H1 (cell line): ENCODE data around the gene OBSCN. TPM values are rescaled to one million over a fixed set of nuclear protein-coding genes. Genes with fewer than 3 reads are reported as not detected.

Experiments used
- CTCF ChIA-PET: fragments of 300-600 bp; sonication (Branson Sonifier 250); formaldehyde crosslinking; loops from one replicate; lab custom pipeline; 2021; ENCODE audit not compliant: partially characterized antibody; lab: Charles Lee
- POLR2A ChIA-PET: fragments of 300-600 bp; sonication (Branson Sonifier 250); formaldehyde crosslinking; loops from one replicate; lab custom pipeline; 2021; ENCODE audit warnings: inconsistent platforms; ENCODE audit not compliant: partially characterized antibody; lab: Charles Lee
- DNase-seq, 2 experiments: peaks; one replicate each; pipeline versions ENCODE4 v3.0.0 to v3.0.0-alpha.2; 2010 to 2022; ENCODE audit warnings: low spot score in 2 of 2, low read depth in 1 of 2, mixed read lengths in 1 of 2
- FAIRE-seq: peaks from 2 replicates; lab custom pipeline; 2011; peaks lifted over from hg19 to GRCh38; lab: Jason Lieb, UNC
- H2AFZ ChIP-seq: 2 replicates; pipeline ENCODE4 v1.8.1; 2012; ENCODE audit warnings: low read length, inconsistent platforms
- H2AK5ac ChIP-seq: 2 replicates; pipeline ENCODE4 v1.6.1; 2013; ENCODE audit warnings: low read depth, low read length
- H2BK120ac ChIP-seq: replicated peaks from 2 replicates; pipeline ENCODE3; 2013; ENCODE audit warnings: low read depth, low read length, inconsistent platforms
- H2BK12ac ChIP-seq: 2 replicates; pipeline ENCODE4 v1.6.1; 2013; ENCODE audit warnings: low read depth, low read length
- H2BK15ac ChIP-seq: 2 replicates; pipeline ENCODE4 v1.6.1; 2013; ENCODE audit warnings: low read length
- H2BK20ac ChIP-seq: 2 replicates; pipeline ENCODE4 v1.6.1; 2013; ENCODE audit warnings: low read length
- H2BK5ac ChIP-seq: 2 replicates; pipeline ENCODE4 v1.6.1; 2013; ENCODE audit warnings: low read depth, low read length
- H3K14ac ChIP-seq: 2 replicates; pipeline ENCODE4 v1.6.1; 2013; ENCODE audit warnings: inconsistent platforms; ENCODE audit not compliant: insufficient read length
- H3K18ac ChIP-seq: 2 replicates; pipeline ENCODE4 v1.6.1; 2013; ENCODE audit warnings: low read length; ENCODE audit errors: extremely low read depth
- H3K23ac ChIP-seq: 2 replicates; pipeline ENCODE4 v1.6.1; 2013; ENCODE audit warnings: inconsistent platforms; ENCODE audit not compliant: insufficient read length
- H3K23me2 ChIP-seq: 2 replicates; pipeline ENCODE4 v1.6.1; 2013; ENCODE audit warnings: low read depth, low read length
- H3K27ac ChIP-seq: 2 replicates; pipeline ENCODE4 v1.6.1; 2011; ENCODE audit warnings: low read depth, low read length, inconsistent platforms
- H3K27me3 ChIP-seq, 4 experiments: replicated peaks in 1 of 4; 1 replicate in 1 of 4; 2 replicates in 3 of 4; pipeline versions ENCODE4 v1.6.1 to v1.8.1; 2011 to 2013; ENCODE audit warnings: low read length in 3 of 4, mild to moderate bottlenecking in 3 of 4, inconsistent platforms in 2 of 4, mixed read lengths in 2 of 4, moderate library complexity in 1 of 4; ENCODE audit not compliant: control insufficient read depth in 3 of 4, insufficient read depth in 3 of 4; ENCODE audit errors: extremely low read depth in 1 of 4
- H3K36me3 ChIP-seq, 4 experiments: 2 replicates each; pipeline versions ENCODE4 v1.6.1 to v1.8.1; 2011 to 2013; ENCODE audit warnings: mild to moderate bottlenecking in 4 of 4, low read length in 3 of 4, moderate library complexity in 2 of 4, control low read depth in 1 of 4, inconsistent platforms in 1 of 4; ENCODE audit not compliant: insufficient read depth in 4 of 4, control insufficient read depth in 2 of 4
- H3K4ac ChIP-seq: replicated peaks from 2 replicates; pipeline ENCODE3; 2013; ENCODE audit warnings: low read length, low read depth, mixed read lengths, inconsistent platforms; ENCODE audit not compliant: insufficient read length
- H3K4me1 ChIP-seq, 4 experiments: replicated peaks in 1 of 4; 1 replicate in 1 of 4; 2 replicates in 3 of 4; pipeline versions ENCODE4 v1.6.1 to v1.8.1; 2011 to 2013; ENCODE audit warnings: low read length in 3 of 4, inconsistent platforms in 2 of 4, mixed read lengths in 1 of 4; ENCODE audit not compliant: insufficient read depth in 4 of 4, control insufficient read depth in 3 of 4
- H3K4me2 ChIP-seq, 2 experiments: 2 replicates each; pipeline versions ENCODE4 v1.6.1 to v1.8.1; 2011 to 2013; ENCODE audit warnings: low read depth in 2 of 2, low read length in 2 of 2, control low read depth in 1 of 2, inconsistent platforms in 1 of 2, mild to moderate bottlenecking in 1 of 2; ENCODE audit not compliant: insufficient read depth in 1 of 2
- H3K4me3 ChIP-seq, 4 experiments: fragments of 200-600, 300-600 bp in 1 of 4; sonication (generic), shearing (Covaris generic), sonication (Bioruptor Twin) in 1 of 4; 2 replicates each; pipeline versions ENCODE4 v1.5.1 to v1.8.1; 2011 to 2016; ENCODE audit warnings: low read length in 4 of 4, low read depth in 3 of 4, control low read depth in 2 of 4, inconsistent platforms in 2 of 4, mild to moderate bottlenecking in 2 of 4, mixed read lengths in 1 of 4, moderate library complexity in 1 of 4; ENCODE audit not compliant: insufficient read depth in 2 of 4; ENCODE audit errors: extremely low read depth in 1 of 4
- H3K56ac ChIP-seq: replicated peaks from 2 replicates; pipeline ENCODE3; 2013; ENCODE audit warnings: low read depth, mild to moderate bottlenecking, mixed read lengths, low read length, inconsistent platforms; ENCODE audit not compliant: insufficient read length
- H3K79me1 ChIP-seq: 2 replicates; pipeline ENCODE4 v1.6.1; 2013; ENCODE audit warnings: low read depth, low read length, control low read depth
- H3K79me2 ChIP-seq, 2 experiments: 2 replicates each; pipeline versions ENCODE4 v1.6.1 to v1.8.1; 2012 to 2013; ENCODE audit warnings: low read length in 2 of 2, mild to moderate bottlenecking in 2 of 2, inconsistent platforms in 1 of 2; ENCODE audit not compliant: insufficient read depth in 2 of 2, control insufficient read depth in 1 of 2
- H3K9ac ChIP-seq, 4 experiments: replicated peaks in 1 of 4; 1 replicate in 1 of 4; 2 replicates in 3 of 4; pipeline versions ENCODE4 v1.6.1 to v1.8.1; 2011 to 2013; ENCODE audit warnings: low read depth in 3 of 4, low read length in 3 of 4, control low read depth in 2 of 4, mild to moderate bottlenecking in 2 of 4, moderate library complexity in 2 of 4, inconsistent platforms in 1 of 4; ENCODE audit errors: extremely low read depth in 1 of 4
- H3K9me3 ChIP-seq, 2 experiments: 2 replicates each; pipeline versions ENCODE4 v1.6.1 to v1.8.1; 2012 to 2013; ENCODE audit warnings: mild to moderate bottlenecking in 2 of 2, moderate library complexity in 2 of 2, control low read depth in 1 of 2, inconsistent platforms in 1 of 2, low read depth in 1 of 2, low read length in 1 of 2, mixed read lengths in 1 of 2; ENCODE audit not compliant: insufficient read depth in 2 of 2
- H4K20me1 ChIP-seq, 2 experiments: replicated peaks in 1 of 2; 2 replicates each; pipeline versions ENCODE3 to v1.8.1; 2011 to 2013; ENCODE audit warnings: inconsistent platforms in 2 of 2, low read length in 2 of 2, mild to moderate bottlenecking in 1 of 2; ENCODE audit not compliant: insufficient read depth in 2 of 2, control insufficient read depth in 1 of 2
- H4K5ac ChIP-seq: 2 replicates; pipeline ENCODE4 v1.6.1; 2013; ENCODE audit warnings: low read length, low read depth, mixed read lengths, inconsistent platforms; ENCODE audit not compliant: insufficient read length
- H4K8ac ChIP-seq: 2 replicates; pipeline ENCODE4 v1.8.0; 2013; ENCODE audit warnings: mild to moderate bottlenecking, moderate library complexity, low read length, inconsistent platforms; ENCODE audit not compliant: insufficient read depth; ENCODE audit errors: extremely low read depth
- H4K91ac ChIP-seq: replicated peaks from 2 replicates; pipeline ENCODE3; 2013; ENCODE audit warnings: low read length, mixed read lengths, inconsistent platforms; ENCODE audit not compliant: insufficient read length
- CHD1 ChIP-seq: IDR thresholded peaks from 2 replicates; pipeline ENCODE4 v1.6.1; 2012; ENCODE audit warnings: low read depth, low read length, improper control_type of control experiment
- CREB1 ChIP-seq: IDR thresholded peaks from 2 replicates; pipeline ENCODE4 v1.6.1; 2012; ENCODE audit warnings: inconsistent platforms
- HDAC6 ChIP-seq: IDR thresholded peaks from one replicate; pipeline ENCODE4 v1.7.1; 2012; ENCODE audit warnings: low read depth, mild to moderate bottlenecking, inconsistent platforms, low read length, moderate library complexity
- NANOG ChIP-seq: IDR thresholded peaks from 2 replicates; pipeline ENCODE4 v1.6.1; 2011; ENCODE audit warnings: low read length, low read depth, mild to moderate bottlenecking, inconsistent platforms; ENCODE audit not compliant: insufficient read depth, poor library complexity, severe bottlenecking
- POU5F1 ChIP-seq: IDR thresholded peaks from 2 replicates; pipeline ENCODE4 v1.6.1; 2011; ENCODE audit warnings: low read depth, mild to moderate bottlenecking, low read length, moderate library complexity
- SP1 ChIP-seq: IDR thresholded peaks from 2 replicates; pipeline ENCODE4 v1.6.1; 2011; ENCODE audit warnings: low read depth, low read length
- SP4 ChIP-seq: IDR thresholded peaks from 2 replicates; pipeline ENCODE4 v1.6.1; 2012; ENCODE audit warnings: low read length, inconsistent platforms
- SUZ12 ChIP-seq: fragments of 200-600 bp; sonication (generic); IDR thresholded peaks from 2 replicates; pipeline ENCODE4 v1.6.1; 2012; ENCODE audit warnings: mild to moderate bottlenecking, inconsistent platforms, low read length, moderate library complexity, mixed read lengths
- YY1 ChIP-seq: IDR thresholded peaks from 2 replicates; pipeline ENCODE4 v1.6.1; 2011; ENCODE audit warnings: low read depth, mild to moderate bottlenecking, low read length
- WGBS, 2 experiments: shearing (Covaris generic) in 1 of 2; methylation state at CpG; one replicate each; pipeline versions ENCODE4 v1.1.6 to v1.1.7; 2013 to 2015; ENCODE audit warnings: low lambda C conversion rate in 2 of 2, mixed read lengths in 2 of 2, inconsistent platforms in 1 of 2, low coverage in 1 of 2, missing lambda C conversion rate in 1 of 2; ENCODE audit not compliant: insufficient replicate concordance in 2 of 2, insufficient coverage in 1 of 2, insufficient read length in 1 of 2; ENCODE audit errors: extremely low coverage in 1 of 2, missing lambda C conversion rate in 1 of 2; 5-methylcytosine and 5-hydroxymethylcytosine counted together
- polyA plus RNA-seq, 7 experiments: library from polyadenylated mRNA; depleted of rRNA in 3 of 7; stranded (reverse) in 5 of 7; unstranded in 2 of 7; fragments of >200 nt in 5 of 7; fragments of 200-250 nt in 2 of 7; gene quantifications; 1 replicate in 5 of 7; 2 replicates in 1 of 7; 4 replicates in 1 of 7; pipeline versions ENCODE4 v1.2.1 to v1.2.3, GENCODE V29; 2011 to 2013; ENCODE audit warnings: missing spikeins in 2 of 7, mixed read lengths in 2 of 7
- total RNA-seq: library from RNA; stranded (reverse); fragmentation: NEBNext Ultra II Directional; extraction: Animal tissue kit (Norgen Biotek cat#: 25700); gene quantifications from 2 replicates; pipeline ENCODE4 v1.2.1, GENCODE V29; 2021
- TF ChIP-seq, protein P1 (sequence below), 3 experiments: IDR thresholded peaks; 1 replicate in 2 of 3; 2 replicates in 1 of 3; pipeline versions ENCODE4 v1.5.1 to v1.6.1; 2011; ENCODE audit warnings: low read length in 3 of 3, mild to moderate bottlenecking in 3 of 3, inconsistent platforms in 2 of 3, low read depth in 1 of 3, moderate library complexity in 1 of 3; ENCODE audit not compliant: insufficient read depth in 1 of 3; ENCODE audit errors: control extremely low read depth in 1 of 3

Gene OBSCN
- total and polyA plus RNA-seq, 2 of the 8 experiments (the other 6 are each of a cell fraction or from before 2014, with no cell fraction given): 7.5 to 28.4 TPM

- no peak overlapping the region for H3K27ac ChIP-seq
- POLR2A ChIA-PET: interaction anchor here (0.6 to 2.4 kb wide), 3 partner anchors 35 to 154 kb away, joined by 3 to 7 read pairs (median 3); partner anchors contain the start of gene TRIM11
- H4K5ac ChIP-seq: no peak overlapping the region
- no peak overlapping the region for H3K14ac ChIP-seq
- no peaks in the 10 kb centered on the region for H3K79me2 ChIP-seq
- 90% methylated on average over 25 of the region's 50 CpGs; no CpG with 5 or more reads in 1 of the 2 experiments for WGBS, 2 experiments
- H3K23ac ChIP-seq: no peak overlapping the region
- peaks cover 0 to 5% of the 10 kb centered on the region in 2 experiments for H4K20me1 ChIP-seq
- no peaks in the 10 kb centered on the region for H3K36me3 ChIP-seq
- H2BK15ac ChIP-seq: no peak overlapping the region
- H3K27me3 ChIP-seq: no peaks in the 10 kb centered on the region; a peak in 1 of 7 replicates
- H3K9me3 ChIP-seq: no peaks in the 10 kb centered on the region
- peaks cover 0 to 16% (median 5%) of the 10 kb centered on the region in 4 experiments; a peak in 4 of 7 replicates for H3K4me1 ChIP-seq
- no peak overlapping the region for H2BK12ac ChIP-seq
- H2AFZ ChIP-seq: no peak overlapping the region
- no peak overlapping the region for H3K4ac ChIP-seq
- H4K91ac ChIP-seq: no peak overlapping the region
- H3K56ac ChIP-seq: no peak overlapping the region
- H3K79me1 ChIP-seq: no peaks in the 10 kb centered on the region
- no peak overlapping the region for H2BK20ac ChIP-seq
- FAIRE-seq (no peak), DNase-seq (no peak)
- H2AK5ac ChIP-seq: no peak overlapping the region
- H3K18ac ChIP-seq: no peak overlapping the region
- H4K8ac ChIP-seq: no peak overlapping the region; the same call in 1 of the 2 replicates
- H3K4me2 ChIP-seq: no peak overlapping the region
- H3K23me2 ChIP-seq: no peaks in the 10 kb centered on the region
- no peak overlapping the region for H2BK120ac ChIP-seq
- CTCF ChIA-PET: interaction anchor here (0.9 to 2.5 kb wide), 4 partner anchors 15 to 93 kb away, joined by 3 to 9 read pairs (median 3); a partner anchor contains a TSS
- H2BK5ac ChIP-seq: no peak overlapping the region
- H3K4me3 ChIP-seq: no peak overlapping the region
- no peak overlapping the region for H3K9ac ChIP-seq
- TF ChIP-seq SP4 (no peak), YY1 (no peak), NANOG (no peak), HDAC6 (no peak), CHD1 (no peak), POU5F1 (no peak), SP1 (no peak), SUZ12 (no peak), CREB1 (no peak)
- TF ChIP-seq, protein P1, sequence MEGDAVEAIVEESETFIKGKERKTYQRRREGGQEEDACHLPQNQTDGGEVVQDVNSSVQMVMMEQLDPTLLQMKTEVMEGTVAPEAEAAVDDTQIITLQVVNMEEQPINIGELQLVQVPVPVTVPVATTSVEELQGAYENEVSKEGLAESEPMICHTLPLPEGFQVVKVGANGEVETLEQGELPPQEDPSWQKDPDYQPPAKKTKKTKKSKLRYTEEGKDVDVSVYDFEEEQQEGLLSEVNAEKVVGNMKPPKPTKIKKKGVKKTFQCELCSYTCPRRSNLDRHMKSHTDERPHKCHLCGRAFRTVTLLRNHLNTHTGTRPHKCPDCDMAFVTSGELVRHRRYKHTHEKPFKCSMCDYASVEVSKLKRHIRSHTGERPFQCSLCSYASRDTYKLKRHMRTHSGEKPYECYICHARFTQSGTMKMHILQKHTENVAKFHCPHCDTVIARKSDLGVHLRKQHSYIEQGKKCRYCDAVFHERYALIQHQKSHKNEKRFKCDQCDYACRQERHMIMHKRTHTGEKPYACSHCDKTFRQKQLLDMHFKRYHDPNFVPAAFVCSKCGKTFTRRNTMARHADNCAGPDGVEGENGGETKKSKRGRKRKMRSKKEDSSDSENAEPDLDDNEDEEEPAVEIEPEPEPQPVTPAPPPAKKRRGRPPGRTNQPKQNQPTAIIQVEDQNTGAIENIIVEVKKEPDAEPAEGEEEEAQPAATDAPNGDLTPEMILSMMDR (IDR thresholded peaks at IDR 0.05; ENCODE audit: control extremely low read depth in 1 of 3, insufficient read depth in 1 of 3, low read depth in 1 of 3, low read length in 3 of 3): no peak
Observed at GRCh38 chr1:228370941-228371740, 163.3 kb downstream of the OBSCN start.
